MM.1S (cell line): Measurements from ENCODE around the gene KRT31.
"Not testable (repeated sequence)": the region's sequence is repeated elsewhere in the genome, so short reads cannot be mapped to it uniquely, and the experiment has no call there.

Experiments used
- DNase-seq: peaks from one replicate; pipeline ENCODE4 v3.0.0-alpha.2; 2015
- H2AFZ ChIP-seq: fragments of 300-600 bp; sonication (generic); 2 replicates; pipeline ENCODE4 v1.6.0; 2016; ENCODE audit warnings: antibody characterized with exemption, low read length
- H3F3A ChIP-seq: fragments of 300-600 bp; sonication (generic); 2 replicates; pipeline ENCODE4 v1.6.1; 2016; ENCODE audit warnings: mild to moderate bottlenecking, antibody characterized with exemption, low read length, moderate library complexity, mixed read lengths; ENCODE audit not compliant: insufficient read depth
- H3K27ac ChIP-seq: fragments of 300-600 bp; sonication (generic); 2 replicates; pipeline ENCODE4 v1.5.1; 2016; ENCODE audit warnings: mild to moderate bottlenecking, low read length
- H3K27me3 ChIP-seq: fragments of 300-600 bp; sonication (generic); replicated peaks from 2 replicates; pipeline ENCODE4 v1.6.0; 2016; ENCODE audit warnings: low read length; ENCODE audit not compliant: insufficient read depth
- H3K36me3 ChIP-seq: fragments of 300-600 bp; sonication (generic); replicated peaks from 2 replicates; pipeline ENCODE4 v1.6.1; 2016; ENCODE audit warnings: mild to moderate bottlenecking, low read length, mixed read lengths; ENCODE audit not compliant: insufficient read depth
- H3K4me1 ChIP-seq: fragments of 300-600 bp; sonication (generic); 2 replicates; pipeline ENCODE4 v1.6.1; 2016; ENCODE audit warnings: low read length, mixed read lengths
- H3K4me2 ChIP-seq: fragments of 300-600 bp; sonication (generic); 2 replicates; pipeline ENCODE4 v1.6.0; 2016; ENCODE audit warnings: low read depth, low read length
- H3K4me3 ChIP-seq: fragments of 300-600 bp; sonication (generic); 2 replicates; pipeline ENCODE4 v1.5.1; 2016; ENCODE audit warnings: low read length, mixed read lengths
- H3K79me2 ChIP-seq: fragments of 300-600 bp; sonication (generic); 2 replicates; pipeline ENCODE4 v1.6.1; 2016; ENCODE audit warnings: mixed run types, low read length, mixed read lengths
- H3K9ac ChIP-seq: fragments of 300-600 bp; sonication (generic); 2 replicates; pipeline ENCODE4 v1.6.1; 2016; ENCODE audit warnings: low read length, mixed read lengths
- H3K9me2 ChIP-seq: fragments of 300-600 bp; sonication (generic); replicated peaks from 2 replicates; pipeline ENCODE4 v1.6.1; 2016; ENCODE audit warnings: mild to moderate bottlenecking, low read length, mixed read lengths; ENCODE audit not compliant: insufficient read depth
- H3K9me3 ChIP-seq: fragments of 300-600 bp; sonication (generic); replicated peaks from 2 replicates; pipeline ENCODE4 v1.6.1; 2016; ENCODE audit warnings: mild to moderate bottlenecking, low read length, mixed read lengths; ENCODE audit not compliant: insufficient read depth
- H4K20me1 ChIP-seq: fragments of 300-600 bp; sonication (generic); 2 replicates; pipeline ENCODE4 v1.6.1; 2016; ENCODE audit warnings: mild to moderate bottlenecking, low read length, moderate library complexity, mixed read lengths; ENCODE audit not compliant: insufficient read depth
- EZH2 ChIP-seq: fragments of 300-600 bp; sonication (generic); optimal IDR thresholded peaks from 2 replicates; pipeline ENCODE3; 2017; ENCODE audit warnings: low read depth, mild to moderate bottlenecking, antibody characterized with exemption, low read length, mixed read lengths
- EZH2phosphoT487 ChIP-seq: fragments of 300-600 bp; sonication (generic); IDR thresholded peaks from 2 replicates; pipeline ENCODE4 v1.6.1; 2018; ENCODE audit warnings: antibody characterized with exemption, low read length
- TF ChIP-seq, protein P1 (sequence below): fragments of 300-600 bp; sonication (generic); IDR thresholded peaks from 2 replicates; pipeline ENCODE4 v1.5.1; 2016; ENCODE audit warnings: antibody characterized with exemption, low read length, mixed read lengths

KRT31 gene

GRCh38 chr17:41402161-41402560 lies 4.8 kb upstream of the KRT31 start:
- no peak overlapping the region for H3K4me3 ChIP-seq
- H2AFZ ChIP-seq: no peak overlapping the region
- no peak overlapping the region for H3K4me2 ChIP-seq
- no peak for DNase-seq
- H3K9me3 ChIP-seq: no peaks in the 10 kb centered on the region
- no peaks in the 10 kb centered on the region for H3F3A ChIP-seq
- no peak overlapping the region for H3K27ac ChIP-seq
- TF ChIP-seq EZH2 (no peak), EZH2phosphoT487 (no peak)
- TF ChIP-seq, protein P1, sequence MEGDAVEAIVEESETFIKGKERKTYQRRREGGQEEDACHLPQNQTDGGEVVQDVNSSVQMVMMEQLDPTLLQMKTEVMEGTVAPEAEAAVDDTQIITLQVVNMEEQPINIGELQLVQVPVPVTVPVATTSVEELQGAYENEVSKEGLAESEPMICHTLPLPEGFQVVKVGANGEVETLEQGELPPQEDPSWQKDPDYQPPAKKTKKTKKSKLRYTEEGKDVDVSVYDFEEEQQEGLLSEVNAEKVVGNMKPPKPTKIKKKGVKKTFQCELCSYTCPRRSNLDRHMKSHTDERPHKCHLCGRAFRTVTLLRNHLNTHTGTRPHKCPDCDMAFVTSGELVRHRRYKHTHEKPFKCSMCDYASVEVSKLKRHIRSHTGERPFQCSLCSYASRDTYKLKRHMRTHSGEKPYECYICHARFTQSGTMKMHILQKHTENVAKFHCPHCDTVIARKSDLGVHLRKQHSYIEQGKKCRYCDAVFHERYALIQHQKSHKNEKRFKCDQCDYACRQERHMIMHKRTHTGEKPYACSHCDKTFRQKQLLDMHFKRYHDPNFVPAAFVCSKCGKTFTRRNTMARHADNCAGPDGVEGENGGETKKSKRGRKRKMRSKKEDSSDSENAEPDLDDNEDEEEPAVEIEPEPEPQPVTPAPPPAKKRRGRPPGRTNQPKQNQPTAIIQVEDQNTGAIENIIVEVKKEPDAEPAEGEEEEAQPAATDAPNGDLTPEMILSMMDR: no peak
- H3K36me3 ChIP-seq: no peaks in the 10 kb centered on the region
- H3K4me1 ChIP-seq: no peaks in the 10 kb centered on the region
- no peaks in the 10 kb centered on the region for H3K27me3 ChIP-seq
- H3K9ac ChIP-seq: no peak overlapping the region
- no peaks in the 10 kb centered on the region for H3K79me2 ChIP-seq
- H3K9me2 ChIP-seq: no peaks in the 10 kb centered on the region
- no peaks in the 10 kb centered on the region for H4K20me1 ChIP-seq

- DNase-seq: no peak
- no peak overlapping the region for H3K27ac ChIP-seq
- no peaks in the 10 kb centered on the region for H4K20me1 ChIP-seq
- 0 out of 2 replicates have a peak, but pooled peaks cover 4% of the 10 kb centered on the region for H3K27me3 ChIP-seq
- H3K79me2 ChIP-seq: no peaks in the 10 kb centered on the region
- no peaks in the 10 kb centered on the region for H3F3A ChIP-seq
- no peak overlapping the region for H3K4me2 ChIP-seq
- H3K4me3 ChIP-seq: no peak overlapping the region
- TF ChIP-seq, protein P1: no peak
- TF ChIP-seq EZH2phosphoT487 (no peak), EZH2 (no peak)
- no peaks in the 10 kb centered on the region for H3K9me3 ChIP-seq
- no peaks in the 10 kb centered on the region for H3K9me2 ChIP-seq
- H2AFZ ChIP-seq: no peak overlapping the region
- no peaks in the 10 kb centered on the region for H3K36me3 ChIP-seq
- no peaks in the 10 kb centered on the region for H3K4me1 ChIP-seq
- H3K9ac ChIP-seq: no peak overlapping the region
These were observed 1.1 kb downstream of the KRT31 start for GRCh38 chr17:41396340-41396739.

- Histone ChIP-seq H2AFZ (no peak overlapping the region), H3K9ac (no peak overlapping the region), H3K4me1 (no peaks in the 10 kb centered on the region), H3F3A (no peaks in the 10 kb centered on the region), H3K4me3 (no peak overlapping the region), H4K20me1 (no peaks in the 10 kb centered on the region), H3K9me2 (no peaks in the 10 kb centered on the region), H3K36me3 (no peaks in the 10 kb centered on the region), H3K27ac (no peak overlapping the region), H3K79me2 (no peaks in the 10 kb centered on the region), H3K27me3 (0 out of 2 replicates have a peak, but pooled peaks cover 4% of the 10 kb centered on the region), H3K4me2 (no peak overlapping the region), H3K9me3 (no peaks in the 10 kb centered on the region)
- DNase-seq: no peak
- TF ChIP-seq EZH2 (no peak), EZH2phosphoT487 (no peak)
- TF ChIP-seq, protein P1: no peak
These were observed 1.8 kb downstream of the KRT31 start for GRCh38 chr17:41395611-41396010.

- not testable (repeated sequence) for H3K79me2 ChIP-seq, H3K4me3 ChIP-seq, H2AFZ ChIP-seq, H3K27ac ChIP-seq, H3K9ac ChIP-seq, H4K20me1 ChIP-seq, H3K4me1 ChIP-seq, H3F3A ChIP-seq, H3K27me3 ChIP-seq, H3K36me3 ChIP-seq, H3K9me3 ChIP-seq, H3K9me2 ChIP-seq, H3K4me2 ChIP-seq, DNase-seq
These were observed 2.4 kb downstream of the KRT31 start for GRCh38 chr17:41395044-41395443.
